HL-60 (cell line): ENCODE data around the gene BCL7A.

Experiments used
- GABPA ChIP-seq: IDR thresholded peaks from 2 replicates; pipeline ENCODE4 v1.6.1; 2012; ENCODE audit warnings: low read depth
- TF ChIP-seq, protein P1 (sequence below): IDR thresholded peaks from one replicate; pipeline ENCODE4 v1.5.1; 2011; ENCODE audit warnings: low read length, control low read depth, inconsistent platforms; ENCODE audit not compliant: insufficient read depth

DNA sequence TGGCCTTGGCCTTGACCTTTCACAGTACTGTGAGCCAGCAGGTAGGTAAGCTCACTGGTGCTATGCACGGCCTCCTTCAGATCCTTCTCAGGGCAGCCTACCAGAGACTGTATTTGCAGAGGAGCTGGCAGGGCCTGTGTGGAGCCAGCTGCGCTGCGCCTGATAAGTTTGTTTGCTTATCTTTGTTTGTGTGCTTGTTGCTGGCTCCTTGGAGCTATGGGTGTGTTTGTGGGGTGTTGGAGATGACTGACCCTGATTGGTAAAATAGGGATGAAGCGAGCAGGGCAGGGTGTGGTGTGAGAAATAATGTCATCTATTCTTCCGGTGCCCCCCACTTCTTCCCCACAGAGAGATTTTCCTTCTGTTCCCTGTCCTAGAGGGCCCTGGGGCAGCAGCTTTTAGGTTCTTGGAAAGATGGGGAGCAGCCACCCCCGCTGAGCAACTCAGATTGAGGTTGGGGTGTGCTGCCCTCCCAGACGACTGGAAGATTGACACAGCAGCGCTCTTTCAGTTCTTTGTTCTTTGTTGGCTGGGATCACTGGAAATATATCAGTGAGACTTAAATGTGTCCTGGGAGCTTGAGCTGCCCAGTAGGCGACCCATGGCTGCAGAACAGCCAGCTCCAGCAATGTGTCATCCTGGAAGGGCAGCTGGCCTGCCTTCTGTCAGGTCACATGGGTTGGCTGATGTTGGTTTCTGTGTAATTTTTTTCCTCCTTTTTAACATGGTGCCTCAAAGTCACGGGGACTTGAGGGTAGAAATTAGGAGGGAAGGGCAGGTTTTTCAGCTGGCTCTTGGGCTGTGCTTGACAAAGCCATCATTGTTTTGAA is 76.5 kb downstream of the BCL7A start:
- TF ChIP-seq, protein P1, sequence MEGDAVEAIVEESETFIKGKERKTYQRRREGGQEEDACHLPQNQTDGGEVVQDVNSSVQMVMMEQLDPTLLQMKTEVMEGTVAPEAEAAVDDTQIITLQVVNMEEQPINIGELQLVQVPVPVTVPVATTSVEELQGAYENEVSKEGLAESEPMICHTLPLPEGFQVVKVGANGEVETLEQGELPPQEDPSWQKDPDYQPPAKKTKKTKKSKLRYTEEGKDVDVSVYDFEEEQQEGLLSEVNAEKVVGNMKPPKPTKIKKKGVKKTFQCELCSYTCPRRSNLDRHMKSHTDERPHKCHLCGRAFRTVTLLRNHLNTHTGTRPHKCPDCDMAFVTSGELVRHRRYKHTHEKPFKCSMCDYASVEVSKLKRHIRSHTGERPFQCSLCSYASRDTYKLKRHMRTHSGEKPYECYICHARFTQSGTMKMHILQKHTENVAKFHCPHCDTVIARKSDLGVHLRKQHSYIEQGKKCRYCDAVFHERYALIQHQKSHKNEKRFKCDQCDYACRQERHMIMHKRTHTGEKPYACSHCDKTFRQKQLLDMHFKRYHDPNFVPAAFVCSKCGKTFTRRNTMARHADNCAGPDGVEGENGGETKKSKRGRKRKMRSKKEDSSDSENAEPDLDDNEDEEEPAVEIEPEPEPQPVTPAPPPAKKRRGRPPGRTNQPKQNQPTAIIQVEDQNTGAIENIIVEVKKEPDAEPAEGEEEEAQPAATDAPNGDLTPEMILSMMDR, result no peak
- no peak for TF ChIP-seq GABPA
